ENCODE results near the gene LRFN2.

DNA sequence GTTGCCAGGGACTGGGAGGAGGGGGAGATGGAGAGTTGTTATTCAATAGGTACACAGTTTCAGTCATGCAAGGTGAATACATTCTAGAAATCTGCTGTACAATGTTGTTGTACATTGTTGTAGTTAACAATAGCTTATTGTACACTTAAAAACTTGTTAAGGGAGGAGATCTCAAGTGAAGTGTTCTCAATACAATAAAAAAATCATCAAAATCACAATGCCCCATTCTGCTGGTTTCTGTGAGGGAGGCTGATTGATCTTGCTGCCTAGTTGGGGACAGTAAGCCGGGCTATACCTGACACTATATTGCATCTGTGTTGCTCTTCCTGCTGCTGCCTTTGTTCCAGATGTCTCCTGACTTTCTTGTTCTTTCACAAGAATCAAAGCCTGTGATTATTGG lies 232.1 kb downstream of the LRFN2 start:
- TF ChIP-seq, protein P1, sequence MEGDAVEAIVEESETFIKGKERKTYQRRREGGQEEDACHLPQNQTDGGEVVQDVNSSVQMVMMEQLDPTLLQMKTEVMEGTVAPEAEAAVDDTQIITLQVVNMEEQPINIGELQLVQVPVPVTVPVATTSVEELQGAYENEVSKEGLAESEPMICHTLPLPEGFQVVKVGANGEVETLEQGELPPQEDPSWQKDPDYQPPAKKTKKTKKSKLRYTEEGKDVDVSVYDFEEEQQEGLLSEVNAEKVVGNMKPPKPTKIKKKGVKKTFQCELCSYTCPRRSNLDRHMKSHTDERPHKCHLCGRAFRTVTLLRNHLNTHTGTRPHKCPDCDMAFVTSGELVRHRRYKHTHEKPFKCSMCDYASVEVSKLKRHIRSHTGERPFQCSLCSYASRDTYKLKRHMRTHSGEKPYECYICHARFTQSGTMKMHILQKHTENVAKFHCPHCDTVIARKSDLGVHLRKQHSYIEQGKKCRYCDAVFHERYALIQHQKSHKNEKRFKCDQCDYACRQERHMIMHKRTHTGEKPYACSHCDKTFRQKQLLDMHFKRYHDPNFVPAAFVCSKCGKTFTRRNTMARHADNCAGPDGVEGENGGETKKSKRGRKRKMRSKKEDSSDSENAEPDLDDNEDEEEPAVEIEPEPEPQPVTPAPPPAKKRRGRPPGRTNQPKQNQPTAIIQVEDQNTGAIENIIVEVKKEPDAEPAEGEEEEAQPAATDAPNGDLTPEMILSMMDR (conservative IDR thresholded peaks at IDR 0.05; ENCODE audit: low read length): no peak
- TF ChIP-seq EZH2phosphoT487 (IDR thresholded peaks at IDR 0.05; ENCODE audit: borderline replicate concordance): no peak

All from Loucy (cell line).